Iris pigment epithelial cell (primary cell): ENCODE data around the gene BBOX1.
"Not testable (repeated sequence)": the region's sequence is repeated elsewhere in the genome, so short reads cannot be mapped to it uniquely, and the experiment has no call there.

ENCODE experiments used
- DNase-seq: peaks from one replicate; pipeline ENCODE4 v3.0.0-alpha.2; 2011; ENCODE audit warnings: low read depth

BBOX1 gene

DNA sequence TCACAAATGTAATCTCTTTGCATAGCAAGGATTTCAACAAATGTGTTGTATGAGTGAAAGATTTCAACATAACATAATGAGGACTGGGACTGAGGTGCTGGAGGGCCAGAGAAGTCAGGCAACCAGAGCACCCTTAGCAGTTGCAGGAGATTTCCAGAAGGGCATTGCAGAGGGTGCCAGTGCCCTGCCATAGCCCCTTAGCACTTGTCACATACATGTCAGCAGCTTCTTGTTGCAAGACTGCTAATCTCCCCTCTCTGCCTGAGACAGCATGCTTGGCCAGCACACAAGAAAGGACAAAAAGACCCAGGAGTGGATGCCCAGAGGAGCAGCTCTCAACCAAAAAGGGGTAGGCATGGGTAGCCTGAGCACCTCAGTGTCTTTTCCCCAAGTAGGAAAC, 43.2 kb downstream of the BBOX1 start:
- DNase-seq, result no peak

DNA sequence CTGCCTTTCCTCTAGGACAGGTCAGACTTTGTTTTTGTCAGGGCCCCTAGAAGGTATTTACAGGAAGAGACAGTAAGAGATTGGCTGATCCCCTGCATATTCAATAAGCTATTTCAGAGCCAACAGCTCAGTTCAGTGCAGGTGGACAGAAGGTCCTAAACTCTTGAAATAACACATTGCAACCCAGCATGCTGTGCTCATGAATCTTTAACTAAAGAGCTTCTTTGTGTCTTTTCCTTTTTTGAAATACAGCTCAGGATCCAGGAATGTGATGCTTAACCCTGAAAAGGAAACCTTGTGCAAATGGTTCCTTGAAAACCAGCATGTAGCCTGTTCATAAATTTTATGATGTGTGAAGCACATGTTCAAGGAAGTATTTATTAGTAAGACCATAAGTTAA, 43.9 kb downstream of the BBOX1 start:
- no peak for DNase-seq

DNA sequence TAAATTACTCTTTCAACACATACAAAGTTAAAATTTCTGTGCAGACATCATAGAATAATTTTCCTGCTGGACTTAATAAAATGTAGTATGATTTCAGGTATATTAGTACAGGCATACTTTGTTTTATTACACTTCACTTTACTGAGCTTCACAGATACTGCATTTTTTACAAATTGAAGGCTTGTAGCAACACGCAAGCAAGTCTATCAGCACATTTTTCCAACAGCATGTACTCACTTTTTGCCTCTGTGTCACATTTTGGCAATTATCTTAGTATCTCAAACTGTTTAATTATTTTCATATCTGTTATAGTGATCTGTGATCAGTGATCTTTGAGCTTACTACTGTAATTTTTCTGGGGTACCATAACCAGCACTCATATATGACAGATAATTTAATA, 44.5 kb downstream of the BBOX1 start:
- DNase-seq, result no peak

DNA sequence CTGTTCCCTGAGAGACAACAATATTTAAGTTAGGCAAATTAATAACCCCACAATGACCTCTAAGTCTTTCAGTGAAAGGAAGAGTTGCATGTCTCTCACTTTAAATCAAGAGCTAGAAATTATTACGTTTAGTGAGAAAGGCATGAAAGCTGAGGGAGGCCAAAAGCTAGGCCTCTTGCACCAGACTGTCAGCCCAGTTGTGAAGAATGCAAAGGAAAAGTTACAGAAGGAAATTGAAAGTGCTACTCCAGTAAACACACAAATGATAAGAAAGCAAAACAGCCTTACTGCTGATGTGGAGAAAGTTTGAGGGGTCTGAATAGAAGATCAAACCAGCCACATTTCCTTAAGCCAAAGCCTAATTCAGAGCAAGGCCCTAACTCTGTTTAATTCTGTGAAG, 45.0 kb downstream of the BBOX1 start:
- DNase-seq, result peak; percentile 52

DNA sequence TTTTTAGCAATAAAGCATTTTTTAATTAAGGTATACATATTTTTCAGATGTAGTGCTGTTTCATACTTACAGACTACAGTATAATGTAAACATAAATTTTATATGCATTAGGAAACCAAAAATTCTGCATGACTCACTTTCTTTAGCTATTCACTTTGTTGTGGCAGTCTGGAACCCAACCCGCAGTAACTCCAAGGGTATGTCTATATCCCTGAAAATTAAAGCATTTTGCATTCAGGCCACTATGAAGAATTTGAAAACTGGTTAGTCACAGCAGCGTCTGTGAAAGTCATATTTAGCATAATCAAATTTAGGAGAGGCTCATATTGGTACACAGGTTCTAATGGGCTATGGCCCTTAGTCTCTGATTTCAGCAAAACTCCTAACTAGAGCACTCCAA, 46.8 kb downstream of the BBOX1 start:
- DNase-seq, result peak; percentile 49

DNA sequence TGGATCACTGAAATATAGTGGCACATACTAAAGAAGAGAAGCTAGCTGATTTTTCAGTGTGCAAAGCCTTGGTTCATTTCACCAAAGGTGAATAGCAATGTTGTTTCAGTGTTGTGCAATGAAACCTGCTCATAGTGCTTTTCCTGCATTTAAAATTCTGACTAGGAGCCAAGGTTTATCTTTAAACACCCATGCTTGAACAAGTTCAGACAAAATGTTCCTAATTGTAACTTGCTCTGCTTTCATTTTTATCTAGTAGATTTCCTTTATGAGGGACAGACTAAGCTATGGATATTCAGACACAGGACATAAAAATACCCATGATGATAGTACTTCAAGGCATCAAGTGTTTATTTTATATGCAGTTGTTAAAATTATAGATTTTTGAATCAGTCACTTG, 47.7 kb downstream of the BBOX1 start:
- peak; percentile 40 for DNase-seq

DNA sequence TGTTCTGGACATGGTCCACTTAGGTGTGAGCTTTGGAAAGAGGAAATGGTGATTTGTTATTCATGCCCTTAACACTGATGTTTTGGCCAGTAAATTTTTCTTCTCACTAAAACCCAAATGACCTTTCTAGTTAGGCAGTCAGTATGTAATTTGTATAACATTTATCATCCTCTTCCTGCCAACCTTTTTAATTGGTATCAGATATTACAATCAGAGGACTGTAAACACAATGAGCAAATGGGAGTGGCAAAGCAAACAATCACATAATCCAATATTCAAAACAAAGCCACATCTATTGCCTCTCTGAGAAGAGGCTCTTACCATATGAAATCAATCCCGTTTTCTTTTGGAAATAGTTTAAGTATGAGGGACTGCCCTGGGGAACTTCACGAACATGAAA, 49.1 kb downstream of the BBOX1 start:
- DNase-seq, result no peak

DNA sequence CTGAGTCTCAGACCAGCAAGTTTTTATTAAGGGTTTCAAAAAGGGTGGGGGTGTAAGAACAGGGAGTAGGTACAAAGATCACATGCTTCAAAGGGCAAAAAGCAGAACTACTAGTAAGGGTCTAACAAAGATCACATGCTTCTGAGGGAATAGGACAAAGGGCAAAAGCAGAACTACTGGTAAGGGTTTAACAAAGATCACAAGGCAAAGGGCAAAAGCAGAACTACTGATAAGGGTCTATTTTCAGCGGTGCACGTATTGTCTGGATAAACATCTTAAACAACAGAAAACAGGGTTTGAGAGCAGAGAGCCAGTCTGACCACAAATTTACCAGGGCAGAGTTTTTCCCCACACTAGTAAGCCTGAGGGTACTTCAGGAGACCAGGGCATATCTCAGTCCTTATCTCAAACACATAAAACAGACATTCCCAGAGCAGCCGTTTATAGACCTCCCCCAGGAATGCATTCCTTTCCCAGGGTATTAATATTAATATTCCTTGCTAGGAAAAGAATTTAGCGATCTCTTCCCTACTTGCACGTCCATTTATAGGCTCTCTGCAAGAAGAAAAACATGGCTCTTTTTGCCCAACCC, 49.8 kb downstream of the BBOX1 start:
- DNase-seq, result not testable (repeated sequence)

DNA sequence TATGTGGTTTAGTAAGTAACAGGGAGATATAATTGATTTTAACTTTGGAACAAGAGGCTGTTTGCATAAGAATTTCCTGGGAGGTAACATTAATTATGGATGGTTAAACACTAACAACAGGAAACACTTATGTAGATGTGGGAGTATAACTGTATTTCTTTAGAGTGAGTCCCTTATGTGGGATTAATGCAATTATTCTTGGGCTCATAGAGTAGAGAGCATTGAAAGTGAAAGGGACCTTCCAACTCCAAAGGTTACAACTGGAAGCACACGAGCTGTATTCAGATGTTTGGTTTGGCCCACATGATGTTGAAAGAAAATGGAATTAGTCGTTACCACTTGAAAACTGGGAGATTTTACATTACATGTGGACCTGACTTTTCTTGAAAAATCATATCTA, 53.5 kb downstream of the BBOX1 start:
- DNase-seq, result no peak

DNA sequence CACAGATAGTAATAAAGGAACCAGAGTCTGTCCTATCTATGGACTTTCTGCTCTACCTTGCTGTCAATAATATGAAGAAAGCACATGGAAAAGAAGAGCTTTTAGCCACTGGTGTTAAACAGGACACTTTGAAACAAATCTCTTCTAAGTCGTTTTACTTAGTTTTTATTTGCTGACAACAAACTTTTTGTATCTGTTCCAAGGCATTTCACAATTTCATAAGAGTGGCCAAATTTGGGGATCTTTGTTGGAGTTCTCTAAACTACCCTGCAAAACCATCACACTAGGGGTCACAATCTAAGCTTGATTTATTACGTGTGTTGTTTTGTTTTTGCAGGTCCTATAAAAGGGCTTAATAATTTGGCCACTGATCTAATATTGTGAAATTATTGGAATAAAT, 54.4 kb downstream of the BBOX1 start:
- DNase-seq, result no peak

DNA sequence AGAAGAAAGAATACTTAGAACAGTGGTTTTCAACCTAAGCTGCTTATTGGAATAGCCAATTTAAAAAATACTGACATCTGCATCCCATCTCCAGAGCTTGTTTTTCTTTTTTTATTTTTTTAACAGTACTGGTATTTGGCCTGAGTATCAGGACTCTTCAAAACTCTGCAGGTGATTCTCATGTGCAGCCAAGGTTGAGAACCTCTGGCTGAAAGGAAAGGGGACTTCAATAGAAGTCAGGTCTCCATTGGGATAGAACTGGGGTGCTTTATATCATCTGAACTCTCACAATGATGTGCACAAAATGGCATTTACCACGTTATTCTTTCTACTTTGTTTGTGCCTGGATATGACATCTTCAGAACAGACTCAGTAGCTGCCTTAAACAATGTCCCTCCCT, 55.3 kb downstream of the BBOX1 start:
- DNase-seq, result no peak

DNA sequence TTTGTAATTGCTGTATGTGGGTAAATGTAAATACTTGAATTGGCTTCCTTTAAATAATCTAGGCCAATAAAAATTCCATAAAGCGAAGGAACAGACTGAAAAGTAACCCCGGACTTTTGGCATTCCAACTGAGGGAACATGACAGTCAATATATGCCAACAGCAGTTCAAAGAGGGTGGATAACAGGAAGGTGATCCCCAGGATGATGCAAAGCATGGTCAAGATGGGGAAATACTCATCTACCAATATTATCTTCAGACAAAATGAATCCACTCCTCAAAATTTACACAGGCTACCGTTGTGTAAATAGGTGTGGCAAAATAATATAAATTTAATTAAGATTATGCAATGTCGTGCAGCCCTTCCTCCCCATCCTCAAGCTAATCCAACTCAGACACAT, 56.9 kb downstream of the BBOX1 start:
- DNase-seq, result no peak

DNA sequence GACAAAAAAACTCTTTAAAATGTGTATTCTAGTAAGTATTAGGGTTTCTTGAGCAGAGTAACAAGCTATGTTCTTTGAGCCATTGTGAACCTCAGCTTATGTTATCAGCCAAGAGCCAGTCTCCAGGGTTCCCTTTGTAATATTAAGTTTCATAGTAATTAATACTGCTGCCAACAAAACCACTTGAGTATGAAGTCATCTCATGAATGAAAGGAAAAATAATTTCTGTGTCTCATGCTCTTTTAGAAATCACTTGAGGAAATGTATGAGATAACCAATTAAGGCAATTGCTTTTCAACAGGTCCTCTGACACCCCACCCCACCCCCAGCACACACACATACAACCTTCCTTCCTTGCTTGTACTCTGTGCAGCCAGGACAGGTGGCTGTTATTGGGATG, 59.9 kb downstream of the BBOX1 start:
- DNase-seq, result no peak

DNA sequence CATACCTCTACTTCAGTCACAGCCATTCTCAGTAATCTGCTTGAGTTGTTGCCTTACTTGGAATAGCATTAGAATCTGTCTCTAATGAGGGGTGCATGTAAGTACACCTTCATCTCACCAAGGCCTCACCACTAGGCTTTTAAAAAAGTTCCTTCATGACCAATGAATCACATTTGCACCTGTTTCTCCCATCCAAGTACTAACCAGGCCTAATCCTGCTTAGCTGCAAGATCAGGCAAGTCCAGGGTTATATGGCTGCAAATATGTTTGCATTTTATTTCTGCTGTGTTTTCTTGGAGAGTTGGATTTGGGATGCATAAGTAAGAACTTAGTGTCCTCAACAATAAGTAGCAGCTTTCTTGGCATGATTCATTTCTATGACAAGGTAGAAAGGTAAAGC, 66.9 kb downstream of the BBOX1 start:
- no peak for DNase-seq

DNA sequence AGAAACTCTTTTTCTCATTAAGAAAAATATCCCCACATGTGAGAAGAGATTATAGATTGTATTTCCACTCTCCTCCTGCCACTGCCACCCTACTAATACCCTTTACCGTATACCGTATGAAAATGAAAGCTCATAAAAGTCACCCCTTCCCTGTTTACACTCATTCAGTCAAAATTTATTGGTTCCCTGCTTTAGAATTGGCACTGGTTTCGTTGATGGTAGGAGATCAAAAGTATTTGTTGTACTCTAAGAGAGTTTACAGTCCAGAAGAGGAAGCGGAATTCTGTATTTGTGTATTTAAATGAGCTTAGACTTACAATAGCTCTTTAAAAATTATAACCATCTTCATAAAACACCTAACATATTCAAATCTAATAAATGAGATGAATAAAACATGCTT, 68.2 kb downstream of the BBOX1 start:
- no peak for DNase-seq

DNA sequence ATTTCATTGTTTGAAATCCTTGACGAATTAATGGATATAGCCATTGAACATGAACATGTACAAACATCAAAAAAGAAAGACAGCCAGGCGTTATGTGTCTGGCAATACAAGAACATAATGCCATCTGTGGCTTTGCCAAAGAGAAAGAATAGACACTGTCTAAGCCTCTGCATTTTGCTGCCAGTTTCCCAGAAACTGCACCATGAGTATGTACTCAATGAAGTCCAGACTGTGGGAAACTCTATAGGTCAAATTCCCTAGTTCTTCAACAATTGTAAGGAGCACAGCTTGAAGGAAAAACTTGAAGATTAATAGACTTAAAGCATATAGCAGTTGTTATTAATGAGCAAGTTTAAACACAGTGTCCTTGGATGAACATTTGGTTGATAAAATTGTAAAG, 71.3 kb downstream of the BBOX1 start:
- DNase-seq, result no peak

DNA sequence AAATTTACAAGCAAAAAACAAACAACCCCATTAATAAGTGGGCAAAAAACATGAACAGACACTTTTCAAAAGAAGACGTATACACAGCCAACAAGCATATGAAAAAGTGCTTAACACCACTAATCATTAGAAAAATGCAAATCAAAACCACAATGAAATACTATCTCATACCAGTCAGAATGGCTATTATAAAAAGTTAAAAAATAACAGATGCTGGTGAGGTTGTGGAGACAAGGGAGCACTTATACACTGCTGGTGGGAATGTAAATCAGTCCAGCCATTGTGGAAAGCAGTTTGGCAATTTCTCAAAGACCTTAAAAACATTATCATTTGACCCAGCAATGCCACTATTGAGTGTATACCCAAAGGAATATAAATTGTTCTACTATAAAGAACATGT, 72.3 kb downstream of the BBOX1 start:
- DNase-seq, result no peak

DNA sequence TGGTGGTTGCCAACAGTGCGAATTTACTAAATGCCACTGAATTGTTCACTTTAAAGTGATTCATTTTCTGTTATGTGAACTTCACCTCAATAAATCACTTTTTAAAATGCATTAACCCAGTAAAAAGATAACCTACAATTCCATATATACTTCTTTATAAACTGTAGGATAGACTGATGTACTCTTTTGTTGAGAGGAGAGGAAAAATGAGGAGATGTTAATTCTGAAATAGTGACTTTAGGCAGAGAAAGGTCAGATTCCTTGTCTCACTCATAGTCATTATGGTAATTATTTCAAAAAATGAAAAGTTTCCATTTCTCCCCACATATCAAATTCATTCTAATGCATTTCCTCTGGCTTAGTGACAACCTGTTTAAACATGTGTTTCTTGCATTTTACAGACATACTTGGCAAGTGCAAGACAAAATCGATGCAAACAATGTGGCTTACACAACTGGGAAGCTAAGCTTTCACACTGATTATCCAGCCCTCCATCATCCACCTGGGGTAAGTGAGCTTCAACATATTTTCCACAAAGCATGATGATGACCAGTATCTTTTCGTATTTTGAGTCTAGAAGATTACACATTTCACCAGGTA, 74.5 kb downstream of the BBOX1 start:
- no peak for DNase-seq

DNA sequence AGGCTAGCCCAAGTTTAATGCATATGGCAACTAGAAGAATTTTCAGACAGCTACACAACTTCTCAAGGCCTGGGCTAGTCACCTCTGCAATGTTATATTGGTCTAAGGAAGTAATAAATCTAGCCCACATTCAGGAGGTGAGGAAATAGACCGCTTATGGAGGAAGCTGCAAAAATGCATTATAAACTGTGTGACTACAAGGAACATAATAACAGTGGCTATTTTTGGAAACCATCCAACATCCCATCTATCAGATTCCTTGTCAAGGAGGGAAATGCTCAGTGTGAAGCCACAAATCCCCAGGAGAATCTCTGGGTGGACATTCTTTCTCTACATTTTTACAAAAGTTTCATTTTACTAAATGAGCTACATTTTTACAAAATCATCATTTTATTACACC, 76.1 kb downstream of the BBOX1 start:
- peak; percentile 73 for DNase-seq

DNA sequence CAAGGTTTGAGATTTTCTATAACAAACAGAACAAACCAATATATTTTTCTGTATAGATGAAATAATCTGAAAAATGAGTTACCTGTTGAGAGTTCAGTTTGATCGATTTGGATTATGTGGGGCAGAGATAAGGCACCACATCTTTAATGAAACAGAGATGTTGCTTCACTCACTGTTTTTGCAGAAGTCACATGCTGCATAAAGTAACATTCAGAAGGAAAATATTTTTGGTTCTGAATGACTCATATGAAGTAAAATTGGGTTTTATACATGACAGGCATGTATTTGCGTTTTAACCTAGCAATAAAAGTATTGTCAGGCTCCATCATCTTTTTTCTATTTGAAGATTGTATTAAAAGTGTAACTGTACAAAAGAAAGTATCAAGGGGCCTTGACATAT, 77.8 kb downstream of the BBOX1 start:
- peak; percentile 65 for DNase-seq

DNA sequence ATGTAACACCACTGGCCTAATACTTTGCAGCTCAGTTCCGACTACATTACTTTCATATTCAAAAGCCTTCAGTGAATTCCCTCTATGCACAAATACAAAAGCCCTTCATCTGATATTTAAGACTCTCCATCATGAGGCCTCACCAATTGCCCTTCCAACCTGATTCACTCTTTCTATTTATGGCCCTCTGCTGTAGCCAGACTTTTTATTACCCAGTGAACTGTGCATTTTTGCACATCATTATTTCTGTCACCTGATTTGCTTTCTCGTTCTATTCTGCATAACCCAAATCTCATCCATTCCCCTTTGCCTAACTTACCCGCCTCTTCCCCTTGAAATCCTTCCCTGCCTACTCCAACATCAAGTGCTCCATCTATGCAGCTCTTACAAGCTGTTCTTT, 78.3 kb downstream of the BBOX1 start:
- no peak for DNase-seq

DNA sequence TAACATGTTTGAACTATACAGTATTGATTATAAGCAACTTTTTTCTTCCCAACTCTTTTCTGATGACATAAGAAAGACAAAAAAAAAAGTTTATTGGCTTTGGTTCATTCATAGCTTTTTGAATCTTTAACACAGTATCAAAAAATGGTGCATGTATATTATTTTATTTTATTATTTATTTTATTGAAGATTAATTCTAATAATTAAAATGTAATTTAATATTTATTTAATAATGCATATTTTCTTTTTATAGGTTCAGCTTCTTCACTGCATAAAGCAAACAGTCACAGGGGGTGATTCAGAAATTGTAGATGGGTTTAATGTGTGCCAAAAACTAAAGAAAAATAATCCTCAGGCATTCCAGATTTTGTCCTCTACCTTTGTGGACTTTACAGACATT, 78.8 kb downstream of the BBOX1 start:
- no peak for DNase-seq

DNA sequence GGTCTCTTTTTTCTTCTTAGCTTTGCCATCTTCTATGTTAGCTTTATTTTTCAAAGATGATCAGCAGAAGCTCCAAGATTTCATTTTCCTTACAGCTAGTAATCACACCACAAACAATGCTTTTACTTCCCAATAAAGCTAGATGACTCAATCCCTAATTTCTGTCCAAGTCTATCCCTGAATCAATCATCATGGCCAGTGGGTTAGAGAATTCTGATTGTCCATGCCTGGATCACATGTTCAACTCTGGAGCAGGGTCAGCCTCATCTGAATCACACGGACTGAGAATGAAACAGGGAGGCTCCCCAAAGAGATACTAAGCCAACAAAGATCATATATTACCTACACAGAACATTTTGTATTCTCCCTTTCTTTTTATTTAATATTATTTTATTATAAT, 79.6 kb downstream of the BBOX1 start:
- DNase-seq, result no peak

DNA sequence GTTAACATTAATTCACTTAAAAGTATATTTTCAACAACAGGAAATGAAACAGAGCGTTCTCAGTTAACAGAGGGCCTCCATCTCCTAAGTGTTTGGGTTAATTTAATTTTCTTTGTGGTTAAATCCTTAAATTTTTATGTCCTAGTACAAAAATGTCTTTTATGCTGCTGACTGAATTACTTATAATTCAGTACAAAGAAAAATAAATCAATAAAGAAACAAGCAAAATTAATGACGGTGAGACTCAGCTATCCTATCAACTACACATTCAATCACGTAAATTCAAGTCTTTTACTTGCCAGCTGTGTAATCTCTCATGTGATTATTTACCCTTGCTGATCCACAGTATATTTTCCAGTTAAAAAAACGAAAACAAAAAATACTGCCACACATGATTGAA, 81.4 kb downstream of the BBOX1 start:
- DNase-seq, result no peak
